Naive thymus-derived CD8-positive, alpha-beta T cell (primary cell): ENCODE measurements around the gene ARNT2. TPM values are rescaled to one million over a fixed set of nuclear protein-coding genes. Genes with fewer than 3 reads are reported as not detected.
A peak's percentile ranks its signal among the peaks of the same experiment; 100 is the strongest.

Experiments used
- ATAC-seq, 2 donors: fragments of 150-1000 bp; cut with Tn5 transposase in 1 of 2; sonication (Bioruptor Pico), chemical (Tn5 transposase) in 1 of 2; 1 replicate in 1 of 2; 2 replicates in 1 of 2; pipeline ENCODE4 v1.10.0; 2021; ENCODE audit warnings: mild to moderate bottlenecking in 2 of 2, moderate library complexity in 2 of 2
- POLR2A ChIA-PET: fragments of 350-600 bp; sonication (Branson Sonifier 250); formaldehyde crosslinking; loops from one replicate; lab custom pipeline; 2021; ENCODE audit warnings: antibody characterized with exemption; lab: Charles Lee
- DNase-seq, 10 donors: peaks; one replicate each; pipeline versions ENCODE4 v3.0.0 to v3.0.0-alpha.2; 2020 to 2022
- H3K27ac Mint-ChIP-seq, 10 donors: one replicate each; pipeline ENCODE4 v1.8.0; 2020 to 2022; ENCODE audit warnings: mild to moderate bottlenecking in 10 of 10, mixed read lengths in 10 of 10, moderate library complexity in 4 of 10, inconsistent platforms in 1 of 10
- H3K27me3 Mint-ChIP-seq, 5 donors: one replicate each; pipeline ENCODE4 v1.8.0; 2021 to 2022; ENCODE audit warnings: mixed read lengths in 5 of 5
- H3K36me3 Mint-ChIP-seq, 3 donors: one replicate each; pipeline ENCODE4 v1.8.0; 2020 to 2022; ENCODE audit warnings: mixed read lengths in 3 of 3, mild to moderate bottlenecking in 2 of 3, inconsistent platforms in 1 of 3
- H3K4me1 Mint-ChIP-seq, 4 donors: one replicate each; pipeline ENCODE4 v1.8.0; 2021 to 2022; ENCODE audit warnings: mixed read lengths in 4 of 4
- H3K4me3 Mint-ChIP-seq, 10 donors: one replicate each; pipeline ENCODE4 v1.8.0; 2020 to 2022; ENCODE audit warnings: mild to moderate bottlenecking in 10 of 10, mixed read lengths in 10 of 10, moderate library complexity in 6 of 10, inconsistent platforms in 1 of 10
- H3K9me3 Mint-ChIP-seq, 9 donors: one replicate each; pipeline ENCODE4 v1.8.0; 2020 to 2022; ENCODE audit warnings: mixed read lengths in 9 of 9, mild to moderate bottlenecking in 3 of 9, inconsistent platforms in 1 of 9, moderate library complexity in 1 of 9
- polyA plus RNA-seq, 3 donors: library from polyadenylated mRNA; unstranded; fragments of 300-500 nt; fragmentation: Illumina TruSeq; gene quantifications; one replicate each; pipeline ENCODE4 v1.2.3, GENCODE V29; 2021
- total RNA-seq, 8 experiments: library from RNA in 2 of 8; stranded (reverse) in 2 of 8; gene quantifications; one replicate each; pipeline ENCODE4 v1.2.3 and lab custom pipeline; 2021 to 2026

The ARNT2 gene
- total and polyA plus RNA-seq, 5 experiments from 2014 or later, result not detected

DNA sequence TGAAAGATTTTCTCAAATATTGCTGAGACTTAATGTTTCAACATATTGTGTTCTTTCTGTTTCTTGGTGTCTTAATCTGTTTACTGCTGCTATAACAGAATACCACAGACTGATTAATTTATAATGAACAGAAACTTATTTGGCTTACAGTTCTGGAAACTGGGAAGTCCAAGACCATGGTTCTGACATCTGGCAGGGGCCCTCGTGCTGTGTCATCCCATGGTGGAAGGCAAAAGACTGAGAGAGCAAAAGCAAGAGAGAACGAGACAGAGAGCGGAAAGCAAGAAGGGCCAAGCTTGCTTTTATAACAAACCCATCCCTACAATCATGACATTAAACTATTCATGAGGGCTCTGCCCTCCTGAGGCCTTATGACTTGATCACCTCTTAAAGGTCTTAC is 88.7 kb downstream of the ARNT2 start:
- H3K4me3 Mint-ChIP-seq, result no peak overlapping the region
- POLR2A ChIA-PET, result no interaction called here
- DNase-seq, result no peak
- no peaks in the 10 kb centered on the region for H3K36me3 Mint-ChIP-seq
- no peak overlapping the region for H3K27ac Mint-ChIP-seq
- H3K4me1 Mint-ChIP-seq, result no peaks in the 10 kb centered on the region
- no peak for ATAC-seq
- H3K9me3 Mint-ChIP-seq, result no peaks in the 10 kb centered on the region
- H3K27me3 Mint-ChIP-seq, result peaks cover 0 to 45% (median 11%) of the 10 kb centered on the region in 5 donors

DNA sequence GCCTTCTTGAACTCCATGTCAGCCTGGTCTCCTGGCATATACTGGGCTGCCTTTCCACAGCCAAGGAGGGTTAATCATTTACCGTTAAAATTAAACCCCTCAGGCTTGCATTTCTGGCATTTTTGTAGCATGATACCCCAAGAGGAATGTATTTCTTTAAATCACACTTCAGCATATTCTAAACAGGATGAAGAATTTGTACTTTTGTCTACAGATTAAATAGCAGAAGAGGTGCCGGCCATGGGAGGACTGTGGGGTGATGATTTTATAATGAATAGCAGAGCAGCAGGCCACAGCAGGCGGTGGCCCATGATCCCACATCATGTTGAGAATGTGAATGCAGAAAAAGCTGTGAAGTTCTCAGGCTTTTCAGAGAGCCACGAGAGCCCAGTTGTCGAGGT is 90.2 kb downstream of the ARNT2 start:
- Mint-ChIP-seq H3K9me3 (no peaks in the 10 kb centered on the region), H3K36me3 (no peaks in the 10 kb centered on the region), H3K4me1 (peaks cover 0 to 1% (median 0%) of the 10 kb centered on the region in 4 donors), H3K4me3 (no peak overlapping the region), H3K27me3 (peaks cover 0 to 45% (median 16%) of the 10 kb centered on the region in 5 donors), H3K27ac (no peak overlapping the region)
- POLR2A ChIA-PET, result no interaction called here
- ATAC-seq, result no peak
- no peak for DNase-seq

DNA sequence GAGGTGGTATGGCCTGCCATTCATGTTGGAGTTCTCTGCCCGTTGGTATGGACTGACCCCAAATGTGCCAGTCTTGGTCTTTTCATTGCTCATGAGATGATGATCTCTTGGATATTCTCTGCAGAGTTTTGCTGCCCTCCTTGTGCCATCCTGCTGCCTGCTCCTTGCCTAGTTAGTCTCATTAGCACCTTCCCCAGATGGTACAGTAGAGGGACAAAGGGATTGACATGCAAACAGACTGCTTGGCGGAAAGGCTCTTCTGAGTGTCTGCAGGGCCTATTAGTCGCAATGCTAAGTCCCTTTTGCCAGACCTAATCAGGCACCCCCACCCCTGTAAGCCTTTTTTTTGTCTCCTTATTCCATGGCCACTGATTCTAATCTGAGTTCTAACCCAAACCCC is 90.6 kb downstream of the ARNT2 start:
- DNase-seq (peak in 1 of 10 donors; percentile 11), ATAC-seq (no peak)
- Mint-ChIP-seq H3K27ac (no peak overlapping the region), H3K4me1 (peaks cover 0 to 1% (median 0%) of the 10 kb centered on the region in 4 donors), H3K9me3 (no peaks in the 10 kb centered on the region), H3K4me3 (no peak overlapping the region), H3K27me3 (peaks cover 0 to 42% (median 16%) of the 10 kb centered on the region in 5 donors), H3K36me3 (no peaks in the 10 kb centered on the region)
- POLR2A ChIA-PET, result no interaction called here

DNA sequence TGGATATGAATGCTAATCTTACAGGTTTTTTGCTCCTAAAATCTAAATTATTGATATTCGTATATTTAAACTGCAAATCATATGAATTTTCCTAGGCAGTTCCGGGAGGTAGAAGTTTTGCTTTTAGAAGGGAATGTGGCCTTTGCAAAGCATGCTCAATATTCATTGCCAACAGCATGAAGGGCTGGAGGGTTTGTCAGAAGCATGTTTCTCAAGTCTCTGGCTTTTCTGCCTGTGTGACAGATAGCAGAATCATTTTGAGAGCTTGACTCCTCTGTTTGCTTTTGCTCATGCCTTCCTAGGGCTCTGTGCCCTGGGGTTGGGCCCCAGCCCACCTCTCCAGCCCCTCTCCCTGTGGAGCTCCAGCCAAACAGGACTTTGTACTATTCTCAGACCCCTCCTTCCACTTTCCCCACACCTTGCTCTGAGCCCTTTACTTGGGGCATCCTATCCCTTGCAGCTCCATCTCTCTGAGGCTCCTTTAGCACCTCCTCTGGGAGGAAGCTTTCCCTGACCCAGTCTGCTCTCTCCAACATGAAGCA is 91.3 kb downstream of the ARNT2 start:
- Mint-ChIP-seq H3K27me3 (peaks cover 0 to 35% (median 16%) of the 10 kb centered on the region in 5 donors), H3K4me1 (peaks cover 0 to 1% (median 0%) of the 10 kb centered on the region in 4 donors), H3K36me3 (no peaks in the 10 kb centered on the region), H3K9me3 (no peaks in the 10 kb centered on the region), H3K27ac (no peak overlapping the region), H3K4me3 (no peak overlapping the region)
- POLR2A ChIA-PET, result no interaction called here
- DNase-seq (no peak), ATAC-seq (no peak)

DNA sequence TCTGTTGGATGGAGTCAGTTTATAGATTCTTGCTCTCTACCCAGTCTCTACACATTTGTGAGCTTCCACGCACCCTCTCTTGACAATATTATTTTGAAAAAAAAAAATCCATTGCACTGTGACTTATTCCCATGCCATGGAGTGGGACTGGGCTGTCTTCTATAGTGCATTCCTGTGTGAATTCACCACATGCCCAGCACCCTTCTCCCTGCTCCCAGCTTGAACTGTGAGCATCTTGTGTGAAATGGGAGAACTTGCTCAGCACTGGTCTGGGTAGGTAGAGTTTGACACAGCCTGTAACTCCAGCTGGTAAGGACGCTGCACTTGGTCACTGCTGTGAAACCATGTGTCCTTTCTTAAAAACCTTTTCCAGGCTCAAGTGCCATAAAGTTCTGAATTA is 91.9 kb downstream of the ARNT2 start:
- POLR2A ChIA-PET, result no interaction called here
- no peak overlapping the region for H3K27ac Mint-ChIP-seq
- peaks cover 0 to 28% (median 16%) of the 10 kb centered on the region in 5 donors for H3K27me3 Mint-ChIP-seq
- no peaks in the 10 kb centered on the region for H3K9me3 Mint-ChIP-seq
- H3K4me3 Mint-ChIP-seq, result no peak overlapping the region
- ATAC-seq (no peak), DNase-seq (peak in 1 of 10 donors; percentile 2)
- H3K36me3 Mint-ChIP-seq, result no peaks in the 10 kb centered on the region
- H3K4me1 Mint-ChIP-seq, result peaks cover 0 to 1% (median 0%) of the 10 kb centered on the region in 4 donors

DNA sequence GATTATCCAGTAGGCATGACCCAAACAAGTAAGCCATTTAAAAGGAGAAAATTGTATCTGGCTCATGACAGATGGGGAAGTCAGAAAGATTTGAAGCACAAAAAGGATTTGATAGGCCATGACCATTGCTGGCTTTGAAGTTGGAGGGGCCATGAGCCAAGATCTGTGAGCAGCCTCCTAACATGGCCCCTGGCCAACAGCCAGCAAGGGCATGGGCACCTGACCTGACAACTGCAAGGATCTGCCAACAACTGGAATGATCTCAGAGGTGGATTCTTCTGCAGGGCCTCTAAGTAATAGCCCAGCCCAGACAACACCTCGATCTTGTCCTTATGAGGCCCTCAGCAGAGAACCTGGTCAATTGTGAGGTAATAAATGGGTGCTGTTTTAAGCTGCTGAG is 93.0 kb downstream of the ARNT2 start:
- peaks cover 0 to 33% (median 21%) of the 10 kb centered on the region in 5 donors for H3K27me3 Mint-ChIP-seq
- H3K36me3 Mint-ChIP-seq, result no peaks in the 10 kb centered on the region
- DNase-seq (no peak), ATAC-seq (no peak)
- no peaks in the 10 kb centered on the region for H3K9me3 Mint-ChIP-seq
- POLR2A ChIA-PET, result no interaction called here
- no peak overlapping the region for H3K4me3 Mint-ChIP-seq
- no peak overlapping the region for H3K27ac Mint-ChIP-seq
- H3K4me1 Mint-ChIP-seq, result peaks cover 0 to 1% (median 0%) of the 10 kb centered on the region in 4 donors

DNA sequence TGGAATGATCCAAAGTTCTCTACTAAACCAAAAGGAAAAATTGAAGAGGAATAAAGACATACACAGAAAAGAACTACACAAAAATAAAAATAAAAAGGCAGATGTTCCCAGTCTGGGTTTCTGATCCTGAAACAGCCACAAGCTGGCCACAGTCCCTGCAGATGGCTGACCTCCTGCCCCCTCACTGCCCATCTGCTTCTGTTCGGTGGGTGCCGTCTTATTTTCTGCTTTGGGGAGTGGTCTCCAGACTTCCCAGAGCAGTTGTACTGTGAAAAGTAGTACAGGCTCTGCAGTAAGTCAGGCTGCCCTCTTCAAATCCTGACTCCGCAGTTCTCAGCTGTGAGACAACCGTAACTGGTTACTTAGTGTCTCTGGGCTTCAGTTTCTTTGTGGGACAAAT is 94.5 kb downstream of the ARNT2 start:
- POLR2A ChIA-PET, result no interaction called here
- ATAC-seq (no peak), DNase-seq (peak in 1 of 10 donors; percentile 5)
- Mint-ChIP-seq H3K27ac (no peak overlapping the region), H3K4me1 (peaks cover 0 to 1% (median 0%) of the 10 kb centered on the region in 4 donors), H3K27me3 (peaks cover 0 to 37% (median 20%) of the 10 kb centered on the region in 5 donors), H3K9me3 (no peaks in the 10 kb centered on the region), H3K4me3 (no peak overlapping the region), H3K36me3 (no peaks in the 10 kb centered on the region)

DNA sequence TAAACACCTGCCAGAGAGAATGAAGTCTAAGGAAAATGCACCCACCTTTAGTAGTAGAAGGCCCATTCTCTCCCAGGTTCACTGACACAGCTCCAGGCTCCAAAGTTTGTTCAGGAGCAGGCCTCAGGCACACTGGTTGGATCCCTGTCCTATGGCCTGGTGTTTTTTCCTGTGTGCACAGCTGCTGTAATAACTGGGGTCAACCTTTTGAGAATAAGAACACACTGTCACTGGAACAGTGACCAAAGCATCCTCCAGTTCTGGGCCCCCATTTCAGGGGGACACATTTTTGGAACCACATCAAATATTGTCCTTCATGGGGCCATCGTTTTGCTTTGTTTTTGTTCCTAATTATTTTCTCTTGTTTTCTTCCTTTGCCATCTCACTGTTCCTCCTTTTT is 95.8 kb downstream of the ARNT2 start:
- Mint-ChIP-seq H3K4me1 (peaks cover 0 to 1% (median 0%) of the 10 kb centered on the region in 4 donors), H3K36me3 (no peaks in the 10 kb centered on the region), H3K4me3 (no peak overlapping the region), H3K9me3 (peaks cover 0 to 4% (median 0%) of the 10 kb centered on the region in 9 donors), H3K27me3 (peaks cover 1 to 29% (median 20%) of the 10 kb centered on the region in 5 donors), H3K27ac (no peak overlapping the region)
- DNase-seq, result peak in 1 of 10 donors; percentile 1
- POLR2A ChIA-PET, result no interaction called here
- no peak for ATAC-seq

DNA sequence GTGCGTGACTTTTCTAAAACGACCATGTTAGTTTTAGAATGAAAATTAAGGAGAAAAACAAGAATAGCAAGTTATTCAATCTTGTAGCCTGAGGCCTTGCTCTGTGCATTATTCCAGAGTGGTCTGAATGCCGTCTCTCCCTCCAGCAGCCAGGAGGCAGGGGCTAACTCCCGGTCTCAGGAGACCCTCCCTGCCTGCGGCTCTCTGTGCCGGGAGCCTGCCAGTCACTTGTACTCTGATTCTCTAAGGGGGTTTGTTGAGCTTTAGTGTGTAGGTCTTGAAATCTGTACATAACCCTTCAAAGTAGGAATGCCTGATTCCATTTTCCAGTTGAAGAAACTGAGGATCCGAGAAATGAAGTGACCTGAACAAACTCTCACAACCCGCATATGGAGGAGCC is 97.3 kb downstream of the ARNT2 start:
- Mint-ChIP-seq H3K27me3 (peaks cover 1 to 17% (median 14%) of the 10 kb centered on the region in 5 donors), H3K27ac (no peak overlapping the region), H3K4me1 (peaks cover 0 to 1% (median 0%) of the 10 kb centered on the region in 4 donors), H3K9me3 (peaks cover 0 to 4% (median 0%) of the 10 kb centered on the region in 9 donors), H3K4me3 (no peak overlapping the region), H3K36me3 (no peaks in the 10 kb centered on the region)
- POLR2A ChIA-PET, result no interaction called here
- no peak for ATAC-seq
- no peak for DNase-seq

DNA sequence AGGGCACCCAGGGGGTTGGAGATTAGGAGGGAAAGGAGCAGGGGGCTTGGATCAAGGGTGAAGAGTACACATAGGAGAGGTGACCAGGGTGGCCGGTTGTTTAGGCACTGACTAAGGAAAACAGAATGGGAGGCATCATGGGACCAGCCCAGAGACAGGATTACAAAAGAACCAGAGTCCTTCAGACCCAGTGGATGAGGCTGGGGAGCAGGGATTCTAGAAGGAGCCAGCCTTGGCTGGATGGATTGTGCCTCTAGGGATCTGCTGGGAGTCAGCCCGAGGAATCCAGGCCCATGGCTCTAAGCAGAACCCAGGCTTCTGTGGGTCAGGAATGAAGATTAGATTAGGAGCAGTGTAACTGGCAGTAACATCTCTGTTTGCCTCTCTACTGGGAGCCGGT is 98.6 kb downstream of the ARNT2 start:
- Mint-ChIP-seq H3K4me3 (no peak overlapping the region), H3K27ac (no peak overlapping the region), H3K9me3 (peaks cover 0 to 4% (median 0%) of the 10 kb centered on the region in 9 donors), H3K27me3 (peaks cover 1 to 14% (median 10%) of the 10 kb centered on the region in 5 donors), H3K36me3 (no peaks in the 10 kb centered on the region), H3K4me1 (peaks cover 0 to 1% (median 0%) of the 10 kb centered on the region in 4 donors)
- DNase-seq, result no peak
- ATAC-seq, result no peak
- POLR2A ChIA-PET, result no interaction called here

DNA sequence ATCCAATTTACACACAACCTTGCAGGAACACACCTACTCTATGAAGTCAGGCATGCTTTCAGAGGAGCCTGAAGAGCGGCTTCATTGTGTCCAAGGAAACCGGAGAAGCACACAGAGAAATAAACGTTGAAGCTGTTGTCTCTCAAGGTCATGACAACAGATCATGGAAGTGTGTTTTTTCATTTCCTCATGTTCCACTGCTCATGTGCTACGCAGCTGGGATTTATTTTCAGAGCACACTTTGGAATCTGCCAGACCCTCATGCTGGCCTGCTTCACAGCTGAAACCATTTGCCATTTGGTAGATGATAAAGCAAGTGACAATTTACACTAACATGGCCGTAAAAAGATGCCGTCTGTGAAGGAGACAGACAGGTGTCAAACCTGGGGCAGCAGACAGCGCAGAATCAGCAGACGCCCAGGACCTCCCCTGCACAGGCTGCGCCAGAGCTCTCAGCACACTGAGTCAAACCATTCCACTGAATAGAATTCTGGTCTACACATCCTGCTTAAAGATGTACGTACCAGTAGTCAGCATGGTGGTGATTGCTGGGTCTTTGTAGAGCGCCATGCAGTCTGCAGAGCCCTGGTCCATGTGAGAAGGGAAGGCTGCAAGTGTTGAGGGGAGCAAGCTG is 99.3 kb downstream of the ARNT2 start:
- POLR2A ChIA-PET, result no interaction called here
- ATAC-seq (no peak), DNase-seq (no peak)
- peaks cover 0 to 4% (median 0%) of the 10 kb centered on the region in 9 donors for H3K9me3 Mint-ChIP-seq
- no peak overlapping the region for H3K4me3 Mint-ChIP-seq
- H3K36me3 Mint-ChIP-seq, result no peaks in the 10 kb centered on the region
- no peak overlapping the region for H3K27ac Mint-ChIP-seq
- H3K4me1 Mint-ChIP-seq, result peaks cover 0 to under 1% (median 0%) of the 10 kb centered on the region in 4 donors
- peaks cover under 1 to 13% (median 6%) of the 10 kb centered on the region in 5 donors for H3K27me3 Mint-ChIP-seq

DNA sequence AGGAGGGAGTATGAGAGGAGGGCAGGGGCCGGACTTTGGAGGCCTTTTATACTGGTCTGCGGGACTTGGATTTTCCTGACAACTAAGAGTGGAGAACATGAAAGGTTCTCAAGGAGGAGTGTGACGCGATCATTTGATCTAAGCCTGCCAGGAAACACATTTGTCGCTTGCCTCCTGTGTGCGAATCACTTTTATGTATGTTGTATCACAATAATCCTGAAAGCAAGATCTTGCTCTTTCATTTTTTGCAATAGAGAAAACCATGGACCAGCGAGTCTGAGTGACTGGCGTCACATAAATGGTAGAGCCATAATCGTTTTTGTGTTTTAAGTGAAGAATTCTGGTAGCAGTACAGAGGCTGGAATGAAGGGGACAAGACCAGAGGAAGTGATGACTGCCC is 100.7 kb downstream of the ARNT2 start:
- no peaks in the 10 kb centered on the region for H3K36me3 Mint-ChIP-seq
- peaks cover 0 to 21% (median 12%) of the 10 kb centered on the region in 5 donors for H3K27me3 Mint-ChIP-seq
- ATAC-seq (no peak), DNase-seq (no peak)
- POLR2A ChIA-PET, result no interaction called here
- H3K9me3 Mint-ChIP-seq, result peaks cover 0 to 5% (median 0%) of the 10 kb centered on the region in 9 donors
- no peak overlapping the region for H3K27ac Mint-ChIP-seq
- no peak overlapping the region for H3K4me3 Mint-ChIP-seq
- no peaks in the 10 kb centered on the region for H3K4me1 Mint-ChIP-seq

DNA sequence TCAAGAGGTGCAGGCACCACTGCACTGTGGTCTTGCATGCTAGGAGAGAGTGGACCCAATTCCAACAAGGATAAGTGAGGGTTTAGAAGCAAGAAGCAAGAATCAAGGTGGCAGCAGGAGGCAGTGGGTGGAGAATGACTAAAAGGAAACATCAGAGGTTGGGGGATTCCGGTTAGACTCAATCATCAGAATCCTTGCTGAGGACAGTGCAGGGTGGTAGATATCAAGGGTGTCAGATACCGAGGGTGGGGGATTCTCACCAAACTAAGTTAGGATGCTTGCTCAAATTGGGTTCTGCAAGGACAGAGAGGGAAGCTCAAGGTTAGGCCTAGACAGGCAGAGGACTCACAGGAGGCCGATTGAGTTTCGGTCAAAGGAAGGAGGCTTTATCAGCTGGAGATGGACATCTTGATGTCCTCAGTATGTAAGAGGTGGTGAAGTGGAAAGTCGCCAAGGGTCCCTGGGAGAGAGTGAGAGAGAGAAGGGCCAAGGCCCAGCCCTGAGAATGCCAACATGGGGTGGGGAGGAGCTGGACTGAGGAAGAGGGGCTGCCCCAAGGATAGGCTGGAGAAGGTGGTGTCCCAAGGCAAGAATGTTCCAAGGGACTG is 102.2 kb downstream of the ARNT2 start:
- POLR2A ChIA-PET, result no interaction called here
- no peak for ATAC-seq
- no peaks in the 10 kb centered on the region for H3K4me1 Mint-ChIP-seq
- H3K27me3 Mint-ChIP-seq, result peaks cover 0 to 24% (median 12%) of the 10 kb centered on the region in 5 donors
- no peak overlapping the region for H3K27ac Mint-ChIP-seq
- no peaks in the 10 kb centered on the region for H3K36me3 Mint-ChIP-seq
- DNase-seq, result no peak
- no peak overlapping the region for H3K4me3 Mint-ChIP-seq
- H3K9me3 Mint-ChIP-seq, result peaks cover 0 to 10% (median 0%) of the 10 kb centered on the region in 9 donors
